ENCODE data around the gene NRDC.
A peak's percentile ranks its signal among the peaks of the same experiment; 100 is the strongest.
"Not testable (repeated sequence)": the region's sequence is repeated elsewhere in the genome, so short reads cannot be mapped to it uniquely, and the experiment has no call there.

Gene NRDC

DNA sequence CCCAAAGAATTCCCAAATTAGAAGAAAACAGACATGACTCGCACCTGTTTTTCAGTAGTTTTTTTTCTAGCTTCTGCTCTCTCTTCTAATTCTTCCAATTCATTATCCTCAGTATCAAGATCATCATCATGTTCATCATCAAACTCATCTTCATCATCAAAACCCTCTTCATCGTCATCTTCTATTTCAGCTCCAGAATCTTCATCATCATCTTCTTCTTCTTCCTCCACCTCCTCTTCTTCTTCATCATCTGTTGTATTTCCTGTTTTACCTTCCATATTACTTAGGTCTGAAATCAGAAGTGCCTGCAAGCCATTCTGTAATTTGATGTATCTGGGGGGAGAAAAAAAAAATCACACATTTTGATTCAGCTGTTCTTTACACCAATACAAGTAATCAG lies 38.3 kb downstream of the NRDC start:
- no peak for DNase-seq

DNA sequence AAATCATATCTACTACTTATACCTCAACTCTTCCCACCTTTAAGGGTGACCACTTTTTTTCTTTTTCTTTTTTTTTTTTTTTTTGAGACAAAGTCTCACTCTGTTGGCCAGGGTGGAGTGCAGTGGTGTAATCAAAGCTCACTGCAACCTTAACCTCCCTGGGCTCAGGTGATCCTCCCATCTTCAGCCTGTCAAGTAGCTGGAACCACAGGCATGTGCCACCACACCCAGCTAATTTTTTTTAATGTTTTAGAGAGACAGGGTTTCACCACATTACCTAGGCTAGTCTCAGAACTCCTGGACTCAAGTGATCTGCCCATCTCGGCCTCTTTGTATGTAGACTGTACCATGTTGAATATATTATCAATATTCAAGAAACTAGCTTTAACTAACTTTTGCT lies 39.4 kb downstream of the NRDC start:
- DNase-seq = no peak

DNA sequence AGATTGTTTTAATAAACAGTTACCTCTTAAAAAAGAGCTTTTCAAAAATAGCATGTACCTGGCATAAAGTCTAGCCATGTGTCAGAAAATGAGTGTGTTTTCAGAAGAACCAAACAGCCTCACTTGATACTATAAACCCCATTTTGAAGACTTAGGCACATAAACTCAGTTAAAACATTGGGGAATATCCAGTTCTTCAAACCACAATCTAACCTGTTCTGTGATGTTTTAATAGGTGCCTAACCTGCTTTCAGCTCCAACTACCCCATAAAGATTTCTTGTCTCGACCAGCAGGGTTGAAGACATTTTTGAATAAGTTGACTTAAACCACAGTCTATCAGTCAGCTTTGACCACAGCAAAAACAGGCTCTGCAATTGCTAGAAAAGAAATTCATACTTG lies 41.3 kb downstream of the NRDC start:
- DNase-seq = no peak

- DNase-seq = no peak
Observed at GRCh38 chr1:51833700-51834099, 44.8 kb downstream of the NRDC start.

DNA sequence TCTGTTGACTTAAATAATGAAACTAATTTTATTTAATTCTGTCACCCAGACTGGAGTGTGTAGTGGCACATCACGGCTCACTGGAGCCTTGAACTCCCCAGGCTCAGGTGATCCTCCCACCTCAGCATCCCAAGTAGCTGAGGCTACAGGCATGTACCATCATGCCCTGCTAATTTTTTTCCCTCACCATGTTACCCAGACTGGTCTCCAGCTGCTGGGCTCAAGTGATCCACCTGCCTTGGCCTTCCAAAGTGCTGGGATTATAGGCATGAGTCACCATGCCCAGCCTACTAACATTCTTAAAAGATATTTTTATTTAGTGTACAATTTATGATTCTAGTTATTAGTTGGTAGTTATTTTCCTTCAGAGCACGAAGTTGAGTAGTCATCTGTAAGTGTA lies 49.5 kb downstream of the NRDC start:
- DNase-seq = no peak

DNA sequence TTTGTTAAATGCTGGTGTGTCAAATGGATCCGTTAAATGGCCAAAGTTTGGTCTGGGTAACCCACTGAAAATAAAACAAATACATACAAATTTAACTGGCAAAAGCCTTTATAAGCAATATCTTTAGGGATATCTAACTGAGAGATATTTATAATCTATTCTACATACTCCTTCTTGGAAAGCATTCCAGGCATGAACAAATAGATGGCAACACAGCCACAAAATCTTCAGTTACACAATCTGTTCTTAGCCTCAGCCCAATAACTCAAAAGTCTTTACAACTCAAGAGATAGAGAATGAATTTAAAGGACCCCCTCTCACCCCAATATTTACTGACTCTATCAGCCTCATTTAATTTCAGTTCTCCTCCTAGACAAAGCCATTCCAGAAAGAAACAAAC lies 58.7 kb downstream of the NRDC start:
- DNase-seq = no peak

- not testable (repeated sequence) for DNase-seq
Observed at GRCh38 chr1:51819021-51819420, 59.5 kb downstream of the NRDC start.

DNA sequence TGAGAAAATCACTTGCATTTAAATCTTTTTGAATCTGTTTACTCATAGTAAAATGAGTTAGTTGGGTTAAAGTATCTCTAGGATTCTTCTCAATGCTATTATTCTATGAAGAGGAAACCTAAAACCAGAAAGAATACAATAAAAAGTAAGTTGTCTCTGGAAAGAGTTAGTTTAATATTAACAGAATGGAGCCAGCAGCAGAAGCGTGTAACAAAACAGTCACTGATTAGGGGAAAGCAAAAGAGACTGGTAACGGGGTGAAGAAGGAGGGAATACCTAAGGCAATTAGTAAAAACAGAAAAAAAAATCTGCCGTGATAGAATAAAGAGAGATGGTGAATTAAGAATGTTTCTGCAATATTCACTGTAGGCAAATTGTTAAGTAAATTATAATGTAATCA lies 60.0 kb downstream of the NRDC start:
- no peak for DNase-seq

GRCh38 chr1:51814513-51814912 lies 64.0 kb downstream of the NRDC start:
- DNase-seq = no peak

- no peak for DNase-seq
Observed at GRCh38 chr1:51799372-51799771, 79.2 kb downstream of the NRDC start.

- no peak for DNase-seq
Observed at GRCh38 chr1:51794868-51795267, 83.7 kb downstream of the NRDC start.

DNA sequence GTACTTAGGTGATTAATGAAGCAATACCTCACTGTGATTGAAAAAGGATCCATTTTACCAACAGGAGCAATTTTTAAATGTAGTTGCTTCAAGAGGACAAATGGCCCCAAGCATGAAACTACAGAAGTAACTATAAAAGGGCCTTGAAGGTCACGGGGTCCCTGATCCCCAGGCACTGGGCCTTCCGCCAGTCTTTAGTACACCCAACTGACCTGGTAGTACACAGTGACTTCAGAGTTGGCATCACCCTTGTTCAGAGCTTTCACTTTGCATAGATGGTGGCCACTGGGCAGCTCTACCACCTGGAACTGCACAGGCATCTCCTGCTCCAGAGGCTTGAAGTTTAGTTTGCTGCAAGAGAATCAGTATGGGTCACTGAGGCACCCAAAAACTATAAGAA lies 84.3 kb downstream of the NRDC start:
- DNase-seq = no peak

- DNase-seq = no peak
Observed at GRCh38 chr1:51792864-51793263, 85.7 kb downstream of the NRDC start.

- DNase-seq = no peak
Observed at GRCh38 chr1:51791888-51792287, 86.6 kb downstream of the NRDC start.

GRCh38 chr1:51790385-51790784 lies 88.1 kb downstream of the NRDC start:
- no peak for DNase-seq

GRCh38 chr1:51789342-51789741 lies 89.2 kb downstream of the NRDC start:
- no peak for DNase-seq

DNA sequence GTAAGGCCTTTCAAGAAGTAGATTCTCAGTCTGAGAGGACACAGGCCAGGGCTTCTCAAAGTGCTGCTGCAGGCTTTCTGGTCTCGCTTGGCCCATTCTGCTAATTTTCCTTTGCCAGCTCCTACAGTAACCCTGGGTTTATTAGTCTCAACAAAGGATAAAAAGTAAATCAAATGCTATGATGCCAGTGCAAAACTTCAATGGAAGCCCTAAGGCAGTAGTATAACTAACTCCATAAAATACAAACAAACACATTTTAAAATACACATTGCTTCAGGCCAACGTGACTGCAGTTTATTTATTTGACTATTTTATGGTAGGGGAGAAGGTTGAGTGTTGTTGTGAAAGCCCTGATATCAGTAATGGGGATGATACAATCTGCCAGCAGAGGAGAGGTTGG lies 89.6 kb downstream of the NRDC start:
- DNase-seq = no peak

DNA sequence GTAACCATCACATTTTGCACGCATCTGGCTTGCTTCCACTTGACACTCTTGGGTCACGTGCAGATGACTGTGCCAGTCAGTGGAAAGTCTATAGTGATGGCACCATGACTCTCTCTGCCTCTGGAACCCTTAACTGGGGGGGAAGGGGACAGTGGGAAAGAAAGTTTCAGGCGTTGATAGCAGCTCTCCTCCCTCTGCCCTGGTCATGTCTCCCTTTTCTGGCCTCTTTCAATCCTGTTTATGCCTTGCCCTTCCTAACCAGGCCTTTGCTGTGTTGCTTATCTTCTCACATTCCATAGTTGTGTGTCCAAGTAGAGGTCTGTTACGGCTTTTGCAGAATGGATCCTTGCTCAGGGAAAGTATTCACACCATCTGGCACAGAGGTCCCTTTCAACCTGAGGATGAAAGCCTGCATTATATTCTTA lies 93.5 kb downstream of the NRDC start:
- no peak for DNase-seq

GRCh38 chr1:51780927-51781326 lies 97.6 kb downstream of the NRDC start:
- DNase-seq = no peak

DNA sequence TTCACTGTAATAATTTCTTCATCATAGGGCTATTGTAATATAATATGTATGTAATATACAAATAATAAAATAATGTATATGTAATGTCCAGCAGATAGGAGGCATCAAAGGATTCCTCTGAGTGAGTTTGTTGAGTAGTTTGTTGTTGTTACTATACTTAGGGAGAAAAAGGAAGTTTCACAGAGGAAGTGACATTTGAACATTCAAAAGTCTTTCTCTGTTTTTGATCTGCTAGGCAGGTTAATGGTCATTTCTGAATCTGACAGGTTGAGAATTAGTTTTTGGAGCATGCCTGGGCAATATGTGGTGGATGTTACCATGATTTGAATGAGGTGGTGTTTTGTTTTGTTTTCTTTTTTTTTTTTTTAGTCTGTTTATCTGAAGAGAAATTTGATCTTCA lies 102.1 kb downstream of the NRDC start:
- DNase-seq = no peak

DNA sequence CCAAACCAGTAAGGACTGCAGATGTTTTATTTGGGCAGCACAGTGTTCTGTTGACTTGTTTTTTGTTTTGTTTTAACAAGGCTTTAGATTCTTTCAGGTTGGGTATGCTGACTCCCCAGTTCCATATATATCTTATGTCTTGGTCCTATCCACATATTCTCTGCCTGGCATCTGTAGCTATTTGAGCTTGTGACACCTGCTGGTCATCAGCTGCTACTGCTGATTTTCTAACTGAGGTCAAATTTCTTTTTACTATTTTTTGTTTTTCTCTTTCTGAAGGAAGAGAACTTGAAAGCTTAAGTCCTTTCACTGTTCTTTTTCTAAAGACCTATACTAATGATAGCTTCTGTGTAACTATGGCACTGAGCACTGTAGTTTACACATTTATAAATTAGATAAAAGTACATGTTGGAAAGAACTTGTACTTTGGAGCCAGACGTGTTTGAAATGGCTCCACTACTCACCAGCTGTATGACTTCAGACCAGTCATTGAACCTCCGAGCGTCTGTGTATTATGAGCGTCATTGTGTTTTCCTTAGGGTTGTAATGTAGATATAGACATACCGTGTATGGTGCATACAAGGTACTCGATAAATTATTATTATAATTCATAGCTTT lies 109.4 kb downstream of the NRDC start:
- peak; percentile 37 for DNase-seq

DNA sequence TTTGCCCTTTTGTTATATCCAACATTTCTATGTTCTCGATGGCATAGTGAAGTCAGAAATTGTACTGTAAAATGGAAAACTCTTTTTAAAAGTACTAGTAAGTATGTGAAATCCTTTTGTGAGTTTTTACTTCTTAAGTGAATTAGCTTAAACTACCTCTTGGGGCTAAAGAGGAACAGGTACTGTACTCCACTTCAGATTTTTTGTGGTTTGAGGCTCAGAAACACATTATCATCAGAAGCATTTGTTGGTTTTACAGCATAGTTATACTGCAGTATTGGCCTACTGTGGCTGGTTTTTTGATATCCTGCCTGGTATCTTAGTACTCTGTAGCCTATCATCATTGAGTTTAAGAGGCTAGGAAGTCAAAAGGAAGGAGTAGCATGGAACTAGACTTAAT lies 117.2 kb downstream of the NRDC start:
- no peak for DNase-seq

- DNase-seq = no peak
Observed at GRCh38 chr1:51760872-51761271, 117.7 kb downstream of the NRDC start.

DNA sequence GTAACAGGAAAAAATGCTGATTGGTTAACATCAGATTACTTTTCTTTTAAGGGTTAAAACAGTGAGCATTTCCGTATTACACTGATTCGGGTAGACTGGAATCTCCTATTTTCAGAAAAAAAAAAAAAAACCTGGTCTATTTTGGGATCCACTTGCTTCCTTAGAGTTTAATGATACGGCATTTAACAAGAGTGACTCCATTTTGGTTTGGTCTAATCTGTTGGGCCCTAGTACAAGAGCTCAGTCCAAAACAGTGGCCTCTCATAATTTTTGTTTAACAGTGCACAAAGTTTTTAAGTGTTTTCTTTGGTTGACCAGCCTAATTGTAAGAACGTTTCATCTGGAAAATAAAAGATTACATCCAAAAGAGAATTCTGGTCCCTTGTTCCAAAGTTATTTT lies 120.2 kb downstream of the NRDC start:
- no peak for DNase-seq

- DNase-seq = no peak
Observed at GRCh38 chr1:51756290-51756689, 122.2 kb downstream of the NRDC start.

DNA sequence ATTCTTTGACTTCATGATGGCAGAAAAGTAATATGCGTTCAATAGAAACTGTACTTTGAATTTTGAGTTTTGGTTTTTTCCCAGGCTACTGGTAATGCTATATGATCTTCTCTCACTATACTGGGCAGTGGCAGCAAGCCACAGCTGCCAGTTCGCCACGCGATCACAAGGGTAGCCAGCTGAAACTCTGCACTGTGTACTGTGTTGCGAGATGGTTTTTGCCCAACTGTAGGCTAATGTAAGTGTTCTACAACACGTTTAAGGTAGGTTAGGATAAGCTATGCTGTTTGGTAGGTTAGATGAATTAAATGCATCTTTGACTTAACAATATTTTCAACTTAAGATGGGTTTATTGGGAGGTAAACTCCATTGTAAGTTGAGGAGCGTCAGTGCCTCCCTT lies 123.1 kb downstream of the NRDC start:
- no peak for DNase-seq
